GM19351 (cell line): ENCODE data around the gene GRHL1.

Experiments used
- ATAC-seq: cut with Tn5 transposase; IDR thresholded peaks from one replicate; pipeline ENCODE4 v1.9.1; 2021; ENCODE audit warnings: mild to moderate bottlenecking, moderate library complexity; ENCODE audit not compliant: unreplicated experiment

The GRHL1 gene

GRCh38 chr2:9992427-9993187 lies 41.1 kb downstream of the GRHL1 start:
- ATAC-seq, result no peak

- ATAC-seq, result no peak
Observed at GRCh38 chr2:9993488-9994165, 42.1 kb downstream of the GRHL1 start.

GRCh38 chr2:9994462-9994861 lies 43.0 kb downstream of the GRHL1 start:
- no peak for ATAC-seq

- no peak for ATAC-seq
Observed at GRCh38 chr2:9995059-9995458, 43.6 kb downstream of the GRHL1 start.

GRCh38 chr2:9996321-9996720 lies 44.8 kb downstream of the GRHL1 start:
- ATAC-seq, result no peak

GRCh38 chr2:9997936-9998335 lies 46.4 kb downstream of the GRHL1 start:
- ATAC-seq, result no peak

GRCh38 chr2:9998916-9999654 lies 47.6 kb downstream of the GRHL1 start:
- ATAC-seq, result no peak

GRCh38 chr2:9999693-10000092 lies 48.2 kb downstream of the GRHL1 start:
- ATAC-seq, result no peak

GRCh38 chr2:10000541-10000940 lies 49.0 kb downstream of the GRHL1 start:
- ATAC-seq, result no peak

GRCh38 chr2:10001586-10001985 lies 50.1 kb downstream of the GRHL1 start:
- no peak for ATAC-seq

GRCh38 chr2:10002109-10002508 lies 50.6 kb downstream of the GRHL1 start:
- no peak for ATAC-seq

GRCh38 chr2:10002681-10003080 lies 51.2 kb downstream of the GRHL1 start:
- ATAC-seq, result no peak

- no peak for ATAC-seq
Observed at GRCh38 chr2:10003206-10004125, 52.0 kb downstream of the GRHL1 start.

GRCh38 chr2:10004401-10004800 lies 52.9 kb downstream of the GRHL1 start:
- ATAC-seq, result no peak

GRCh38 chr2:10004836-10005235 lies 53.3 kb downstream of the GRHL1 start:
- no peak for ATAC-seq

- no peak for ATAC-seq
Observed at GRCh38 chr2:10005461-10006235, 54.2 kb downstream of the GRHL1 start.

GRCh38 chr2:10006236-10007161 lies 55.0 kb downstream of the GRHL1 start:
- no peak for ATAC-seq

GRCh38 chr2:10007435-10007834 lies 55.9 kb downstream of the GRHL1 start:
- no peak for ATAC-seq
